Activated B cell treated with CpG ODN at 0.5 μM for 24 hours (primary cell): ENCODE measurements around the gene RAD51B. TPM values are rescaled to one million over a fixed set of nuclear protein-coding genes. Genes with fewer than 3 reads are reported as not detected.

Source experiments
- ATAC-seq: fragments of 200-7000 bp; cut with Tn5 transposase; one replicate; pipeline ENCODE4 v1.10.0; 2021; ENCODE audit warnings: low read depth, mild to moderate bottlenecking, moderate library complexity
- CTCF ChIA-PET: fragments of 350-600 bp; sonication (Branson Sonifier 250); formaldehyde crosslinking; loops from one replicate; lab custom pipeline; 2021; ENCODE audit warnings: antibody characterized with exemption; lab: Charles Lee
- POLR2A ChIA-PET: fragments of 350-600 bp; sonication (Branson Sonifier 250); formaldehyde crosslinking; loops from one replicate; lab custom pipeline; 2021; ENCODE audit warnings: antibody characterized with exemption; lab: Charles Lee
- DNase-seq: peaks from one replicate; pipeline ENCODE4 v3.0.0; 2022
- H3K27ac Mint-ChIP-seq: one replicate; pipeline ENCODE4 v1.8.0; 2020; ENCODE audit warnings: mixed read lengths
- H3K27me3 Mint-ChIP-seq: one replicate; pipeline ENCODE4 v1.8.0; 2021; ENCODE audit warnings: mixed read lengths
- H3K36me3 Mint-ChIP-seq: one replicate; pipeline ENCODE4 v1.8.0; 2021; ENCODE audit warnings: low read depth, mixed read lengths
- H3K4me1 Mint-ChIP-seq: one replicate; pipeline ENCODE4 v1.8.0; 2021; ENCODE audit warnings: mixed read lengths
- H3K4me3 Mint-ChIP-seq: one replicate; pipeline ENCODE4 v1.8.0; 2020; ENCODE audit warnings: mild to moderate bottlenecking, mixed read lengths
- H3K9me3 Mint-ChIP-seq: one replicate; pipeline ENCODE4 v1.8.0; 2020; ENCODE audit warnings: mixed read lengths
- CTCF ChIP-seq: fragments of 200-600 bp; IDR thresholded peaks from one replicate; pipeline ENCODE4 v1.8.0; 2022; ENCODE audit warnings: antibody characterized with exemption, mild to moderate bottlenecking
- intact Hi-C: fragments of 100-400 bp; cut with micrococcal nuclease; formaldehyde crosslinking; loops from one replicate; pipeline ENCODE4 v1.15.1; 2024
- total RNA-seq: library from RNA; stranded (reverse); gene quantifications from 2 replicates; pipeline ENCODE4 v1.2.3, GENCODE V29; 2022

RAD51B gene
- total RNA-seq, 1 donor from 2014 or later, result 53.9 TPM

- no peak overlapping the region for H3K27ac Mint-ChIP-seq
- no peaks in the 10 kb centered on the region for H3K9me3 Mint-ChIP-seq
- no peak for ATAC-seq
- no peaks in the 10 kb centered on the region for H3K27me3 Mint-ChIP-seq
- intact Hi-C loops, result no loop called here
- H3K4me3 Mint-ChIP-seq, result no peak overlapping the region
- peaks cover 4% of the 10 kb centered on the region for H3K36me3 Mint-ChIP-seq
- H3K4me1 Mint-ChIP-seq, result no peaks in the 10 kb centered on the region
- ChIA-PET CTCF (no interaction called here), POLR2A (no interaction called here)
- DNase-seq, result no peak
- no peak for TF ChIP-seq CTCF
These were observed 73.0 kb downstream of the RAD51B start for GRCh38 chr14:67892466-67893100.

GRCh38 chr14:67900231-67900630, 80.7 kb downstream of the RAD51B start:
- Mint-ChIP-seq H3K4me1 (no peaks in the 10 kb centered on the region), H3K27ac (no peak overlapping the region), H3K9me3 (peaks cover 10% of the 10 kb centered on the region), H3K27me3 (no peaks in the 10 kb centered on the region), H3K36me3 (peaks cover 23% of the 10 kb centered on the region), H3K4me3 (no peak overlapping the region)
- intact Hi-C loops, result no loop called here
- CTCF ChIA-PET, result interaction anchor here (0.6 kb wide), 1 partner anchor 944 kb away, joined by 3 read pairs; no protein-coding TSS in a partner anchor
- ATAC-seq (no peak), DNase-seq (no peak)
- POLR2A ChIA-PET, result no interaction called here
- TF ChIP-seq CTCF, result no peak

GRCh38 chr14:67908052-67908754, 88.6 kb downstream of the RAD51B start:
- ChIA-PET POLR2A (no interaction called here), CTCF (no interaction called here)
- Mint-ChIP-seq H3K9me3 (peaks cover 6% of the 10 kb centered on the region), H3K36me3 (peaks cover 16% of the 10 kb centered on the region), H3K27ac (no peak overlapping the region), H3K4me1 (no peaks in the 10 kb centered on the region), H3K27me3 (no peaks in the 10 kb centered on the region), H3K4me3 (no peak overlapping the region)
- intact Hi-C loops, result no loop called here
- DNase-seq (no peak), ATAC-seq (no peak)
- TF ChIP-seq CTCF, result no peak

GRCh38 chr14:67911562-67911961, 92.0 kb downstream of the RAD51B start:
- Mint-ChIP-seq H3K36me3 (no peaks in the 10 kb centered on the region), H3K4me1 (no peaks in the 10 kb centered on the region), H3K4me3 (no peak overlapping the region), H3K27me3 (no peaks in the 10 kb centered on the region), H3K9me3 (no peaks in the 10 kb centered on the region), H3K27ac (no peak overlapping the region)
- ATAC-seq (no peak), DNase-seq (no peak)
- CTCF ChIA-PET, result no interaction called here
- intact Hi-C loops, result no loop called here
- POLR2A ChIA-PET, result no interaction called here
- no peak for TF ChIP-seq CTCF

GRCh38 chr14:67916430-67916829, 96.9 kb downstream of the RAD51B start:
- CTCF ChIA-PET, result no interaction called here

More at GRCh38 chr14:67916430-67916829, 96.9 kb downstream of the RAD51B start:
- Mint-ChIP-seq H3K4me1 (no peaks in the 10 kb centered on the region), H3K4me3 (no peak overlapping the region), H3K27ac (no peak overlapping the region), H3K36me3 (no peaks in the 10 kb centered on the region), H3K27me3 (no peaks in the 10 kb centered on the region), H3K9me3 (no peaks in the 10 kb centered on the region)
- ATAC-seq (no peak), DNase-seq (no peak)
- no peak for TF ChIP-seq CTCF
- POLR2A ChIA-PET, result interaction anchor here (0.5 kb wide), 1 partner anchor 37 kb away, joined by 3 read pairs; no protein-coding TSS in a partner anchor
- intact Hi-C loops, result no loop called here
